DOHH2 (cell line): Measurements from ENCODE around the gene CBFB.

Experiments
- EZH2phosphoT487 ChIP-seq: fragments of 200-600 bp; sonication (generic); IDR thresholded peaks from 2 replicates; pipeline ENCODE4 v1.6.1; 2017; ENCODE audit warnings: borderline replicate concordance, mild to moderate bottlenecking, antibody characterized with exemption, low read length, moderate library complexity, mixed read lengths
- TF ChIP-seq, protein P1 (sequence below): fragments of 200-600 bp; sonication (generic); IDR thresholded peaks from one replicate; pipeline ENCODE4 v1.5.1; 2014; ENCODE audit warnings: antibody characterized with exemption, mild to moderate bottlenecking, low read depth, low read length; ENCODE audit not compliant: poor library complexity, severe bottlenecking

- TF ChIP-seq, protein P1, sequence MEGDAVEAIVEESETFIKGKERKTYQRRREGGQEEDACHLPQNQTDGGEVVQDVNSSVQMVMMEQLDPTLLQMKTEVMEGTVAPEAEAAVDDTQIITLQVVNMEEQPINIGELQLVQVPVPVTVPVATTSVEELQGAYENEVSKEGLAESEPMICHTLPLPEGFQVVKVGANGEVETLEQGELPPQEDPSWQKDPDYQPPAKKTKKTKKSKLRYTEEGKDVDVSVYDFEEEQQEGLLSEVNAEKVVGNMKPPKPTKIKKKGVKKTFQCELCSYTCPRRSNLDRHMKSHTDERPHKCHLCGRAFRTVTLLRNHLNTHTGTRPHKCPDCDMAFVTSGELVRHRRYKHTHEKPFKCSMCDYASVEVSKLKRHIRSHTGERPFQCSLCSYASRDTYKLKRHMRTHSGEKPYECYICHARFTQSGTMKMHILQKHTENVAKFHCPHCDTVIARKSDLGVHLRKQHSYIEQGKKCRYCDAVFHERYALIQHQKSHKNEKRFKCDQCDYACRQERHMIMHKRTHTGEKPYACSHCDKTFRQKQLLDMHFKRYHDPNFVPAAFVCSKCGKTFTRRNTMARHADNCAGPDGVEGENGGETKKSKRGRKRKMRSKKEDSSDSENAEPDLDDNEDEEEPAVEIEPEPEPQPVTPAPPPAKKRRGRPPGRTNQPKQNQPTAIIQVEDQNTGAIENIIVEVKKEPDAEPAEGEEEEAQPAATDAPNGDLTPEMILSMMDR, result no peak
- TF ChIP-seq EZH2phosphoT487, result no peak
Observed at GRCh38 chr16:67091906-67092566, 63.1 kb downstream of the CBFB start.
